PC-9 (cell line): ENCODE data around the gene RYR2. TPM values are rescaled to one million over a fixed set of nuclear protein-coding genes. Genes with fewer than 3 reads are reported as not detected.

Source experiments
- BruUV-seq: library from RNA; stranded (reverse); fragments of 400-500 nt; replicated peaks from 2 replicates; lab custom pipeline; 2021; lab: Mats Ljungman, UMichigan
- CTCF ChIA-PET: fragments of 300-600 bp; sonication (Branson Sonifier 250); formaldehyde crosslinking; loops from one replicate; lab custom pipeline; 2022; ENCODE audit warnings: antibody characterized with exemption; lab: Charles Lee
- POLR2A ChIA-PET: fragments of 300-600 bp; sonication (Branson Sonifier 250); formaldehyde crosslinking; loops from one replicate; lab custom pipeline; 2022; ENCODE audit warnings: antibody characterized with exemption; ENCODE audit not compliant: unreplicated experiment; lab: Charles Lee
- DNase-seq, 2 experiments: peaks; one replicate each; pipeline versions ENCODE4 v3.0.0 to v3.0.0-alpha.2; 2015 to 2022; ENCODE audit warnings: mixed read lengths in 1 of 2
- H2AFZ ChIP-seq: fragments of 200-600 bp; sonication (generic); 2 replicates; pipeline ENCODE4 v1.8.1; 2017; ENCODE audit warnings: antibody characterized with exemption
- H3F3A ChIP-seq: fragments of 200-600 bp; sonication (generic); 2 replicates; pipeline ENCODE4 v1.8.1; 2017; ENCODE audit warnings: antibody characterized with exemption, mild to moderate bottlenecking, low read depth; ENCODE audit not compliant: insufficient read depth
- H3K27ac ChIP-seq: fragments of 200-600 bp; sonication (generic); 2 replicates; pipeline ENCODE4 v1.6.1; 2016; ENCODE audit warnings: mixed run types
- H3K27me3 ChIP-seq: fragments of 200-600 bp; sonication (generic); 2 replicates; pipeline ENCODE4 v1.6.1; 2016; ENCODE audit warnings: low read depth, mixed run types; ENCODE audit not compliant: insufficient read depth
- H3K36me3 ChIP-seq: fragments of 200-600 bp; sonication (generic); 2 replicates; pipeline ENCODE4 v1.6.1; 2016; ENCODE audit warnings: low read depth, mixed run types
- H3K4me1 ChIP-seq: fragments of 200-600 bp; sonication (generic); replicated peaks from 2 replicates; pipeline ENCODE4 v1.6.1; 2016; ENCODE audit warnings: mixed run types; ENCODE audit not compliant: insufficient read depth
- H3K4me2 ChIP-seq: fragments of 200-600 bp; sonication (generic); 2 replicates; pipeline ENCODE4 v1.6.1; 2017; ENCODE audit warnings: mixed run types
- H3K4me3 ChIP-seq: fragments of 200-600 bp; sonication (generic); 2 replicates; pipeline ENCODE4 v1.6.1; 2016; ENCODE audit warnings: mixed run types
- H3K79me2 ChIP-seq: fragments of 200-600 bp; sonication (generic); 2 replicates; pipeline ENCODE4 v1.6.1; 2017; ENCODE audit warnings: low read depth, mixed run types
- H3K9me2 ChIP-seq: fragments of 200-600 bp; sonication (generic); 2 replicates; pipeline ENCODE4 v1.8.1; 2017; ENCODE audit warnings: mild to moderate bottlenecking; ENCODE audit not compliant: insufficient read depth
- H3K9me3 ChIP-seq: fragments of 200-600 bp; sonication (generic); 2 replicates; pipeline ENCODE4 v1.8.1; 2016; ENCODE audit warnings: low read depth; ENCODE audit not compliant: insufficient read depth
- H4K20me1 ChIP-seq: fragments of 200-600 bp; sonication (generic); 2 replicates; pipeline ENCODE4 v1.8.1; 2017; ENCODE audit not compliant: insufficient read depth
- EZH2 ChIP-seq: fragments of 200-600 bp; sonication (generic); IDR thresholded peaks from 2 replicates; pipeline ENCODE4 v1.8.0; 2017; ENCODE audit warnings: antibody characterized with exemption, low read depth
- intact Hi-C: fragments of 100-400 bp; cut with micrococcal nuclease; formaldehyde crosslinking; loops from one replicate; pipeline ENCODE4 v1.10.0; 2022; ENCODE audit not compliant: unreplicated experiment
- total RNA-seq: library from RNA; stranded (reverse); gene quantifications from 2 replicates; pipeline ENCODE4 v1.2.3, GENCODE V29; 2021
- TF ChIP-seq, protein P1 (sequence below): fragments of 200-600 bp; sonication (generic); conservative IDR thresholded peaks from 2 replicates; pipeline ENCODE4 v1.6.1; 2017; ENCODE audit warnings: mixed run types, antibody characterized with exemption, mild to moderate bottlenecking, moderate library complexity

Gene RYR2
- total RNA-seq, 1 experiment from 2014 or later = not detected

DNA sequence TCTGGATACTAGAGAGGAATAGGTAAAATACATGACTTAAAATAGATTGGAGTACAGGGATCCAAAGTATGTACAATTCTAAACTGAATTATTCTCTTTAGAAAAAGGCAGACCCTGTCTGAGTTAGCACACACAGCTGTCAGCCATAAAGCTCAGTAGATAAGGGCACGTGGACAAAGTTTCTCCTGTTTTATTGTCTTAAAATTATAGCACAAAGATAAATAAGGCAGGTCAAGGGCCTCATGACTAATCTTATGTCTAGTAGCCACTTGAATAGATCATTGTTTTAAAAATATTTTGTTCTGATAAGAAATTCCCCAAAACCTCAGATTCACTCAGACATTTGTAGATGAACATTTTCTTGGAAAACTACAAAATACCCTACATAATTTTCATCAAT lies 643.6 kb downstream of the RYR2 start:
- no peaks in the 10 kb centered on the region for H3K79me2 ChIP-seq
- ChIA-PET POLR2A (no interaction called here), CTCF (no interaction called here)
- H3K9me3 ChIP-seq = no peaks in the 10 kb centered on the region
- H4K20me1 ChIP-seq = no peaks in the 10 kb centered on the region
- H3K4me2 ChIP-seq = no peak overlapping the region
- DNase-seq = no peak
- no peak overlapping the region for H3K27ac ChIP-seq
- intact Hi-C loops = no loop called here
- no peaks in the 10 kb centered on the region for H3K27me3 ChIP-seq
- TF ChIP-seq EZH2 = no peak
- TF ChIP-seq, protein P1, sequence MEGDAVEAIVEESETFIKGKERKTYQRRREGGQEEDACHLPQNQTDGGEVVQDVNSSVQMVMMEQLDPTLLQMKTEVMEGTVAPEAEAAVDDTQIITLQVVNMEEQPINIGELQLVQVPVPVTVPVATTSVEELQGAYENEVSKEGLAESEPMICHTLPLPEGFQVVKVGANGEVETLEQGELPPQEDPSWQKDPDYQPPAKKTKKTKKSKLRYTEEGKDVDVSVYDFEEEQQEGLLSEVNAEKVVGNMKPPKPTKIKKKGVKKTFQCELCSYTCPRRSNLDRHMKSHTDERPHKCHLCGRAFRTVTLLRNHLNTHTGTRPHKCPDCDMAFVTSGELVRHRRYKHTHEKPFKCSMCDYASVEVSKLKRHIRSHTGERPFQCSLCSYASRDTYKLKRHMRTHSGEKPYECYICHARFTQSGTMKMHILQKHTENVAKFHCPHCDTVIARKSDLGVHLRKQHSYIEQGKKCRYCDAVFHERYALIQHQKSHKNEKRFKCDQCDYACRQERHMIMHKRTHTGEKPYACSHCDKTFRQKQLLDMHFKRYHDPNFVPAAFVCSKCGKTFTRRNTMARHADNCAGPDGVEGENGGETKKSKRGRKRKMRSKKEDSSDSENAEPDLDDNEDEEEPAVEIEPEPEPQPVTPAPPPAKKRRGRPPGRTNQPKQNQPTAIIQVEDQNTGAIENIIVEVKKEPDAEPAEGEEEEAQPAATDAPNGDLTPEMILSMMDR = no peak
- no peaks in the 10 kb centered on the region for H3F3A ChIP-seq
- H3K4me1 ChIP-seq = no peaks in the 10 kb centered on the region
- H3K9me2 ChIP-seq = no peaks in the 10 kb centered on the region
- BruUV-seq = no TSS peak
- no peaks in the 10 kb centered on the region for H3K36me3 ChIP-seq
- no peak overlapping the region for H2AFZ ChIP-seq
- no peak overlapping the region for H3K4me3 ChIP-seq

DNA sequence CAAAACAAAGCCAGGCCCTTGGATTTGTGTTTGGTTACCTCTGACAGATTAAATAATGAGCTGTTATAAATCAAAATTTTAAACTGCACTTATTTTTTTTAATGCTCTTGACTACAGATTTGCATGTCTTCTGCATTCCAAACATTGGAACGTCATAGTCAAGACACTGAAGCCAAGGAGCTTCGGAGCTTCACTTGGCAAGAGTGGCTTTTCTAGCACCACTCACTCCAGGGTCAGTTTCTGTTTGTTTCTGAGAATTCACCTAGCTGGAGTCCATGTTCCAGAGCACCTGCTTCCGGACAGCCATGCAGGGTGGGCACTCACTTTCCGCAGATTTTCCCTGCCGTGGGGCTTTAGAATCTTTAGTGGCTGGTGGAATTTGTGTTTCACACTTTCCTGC lies 645.8 kb downstream of the RYR2 start:
- no peak for DNase-seq
- Histone ChIP-seq H3K27ac (no peak overlapping the region), H3F3A (no peaks in the 10 kb centered on the region), H3K79me2 (no peaks in the 10 kb centered on the region), H3K9me2 (no peaks in the 10 kb centered on the region), H3K4me2 (no peak overlapping the region), H3K4me3 (no peak overlapping the region), H4K20me1 (no peaks in the 10 kb centered on the region), H2AFZ (no peak overlapping the region), H3K9me3 (no peaks in the 10 kb centered on the region), H3K27me3 (no peaks in the 10 kb centered on the region), H3K36me3 (no peaks in the 10 kb centered on the region), H3K4me1 (no peaks in the 10 kb centered on the region)
- intact Hi-C loops = no loop called here
- POLR2A ChIA-PET = no interaction called here
- BruUV-seq = no TSS peak
- TF ChIP-seq, protein P1 = no peak
- no peak for TF ChIP-seq EZH2
- CTCF ChIA-PET = no interaction called here

DNA sequence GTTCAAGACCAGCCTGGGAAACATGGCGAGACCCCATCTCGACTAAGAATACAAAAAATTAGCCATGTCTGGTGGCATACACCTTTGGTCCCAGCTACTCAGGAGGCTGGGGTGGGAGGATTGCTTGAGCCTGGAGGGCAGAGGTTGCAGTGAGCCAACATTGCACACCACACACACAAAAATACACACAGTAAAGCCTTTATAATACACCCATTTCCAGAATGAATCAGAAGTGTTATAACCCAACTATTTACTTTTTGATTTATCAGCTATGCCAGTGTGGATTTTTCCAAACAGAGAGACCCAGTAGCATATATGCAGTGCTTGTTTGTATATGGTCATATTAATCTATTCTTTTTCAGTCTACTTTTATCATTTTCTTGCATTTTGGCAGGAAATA lies 648.7 kb downstream of the RYR2 start:
- TF ChIP-seq, protein P1 = no peak
- no peak for TF ChIP-seq EZH2
- Histone ChIP-seq H3K79me2 (no peaks in the 10 kb centered on the region), H3K4me2 (no peak overlapping the region), H4K20me1 (no peaks in the 10 kb centered on the region), H3F3A (no peaks in the 10 kb centered on the region), H3K9me3 (no peaks in the 10 kb centered on the region), H3K4me3 (no peak overlapping the region), H2AFZ (no peak overlapping the region), H3K27me3 (no peaks in the 10 kb centered on the region), H3K27ac (no peak overlapping the region), H3K4me1 (no peaks in the 10 kb centered on the region), H3K36me3 (no peaks in the 10 kb centered on the region), H3K9me2 (no peaks in the 10 kb centered on the region)
- BruUV-seq = no TSS peak
- intact Hi-C loops = no loop called here
- ChIA-PET CTCF (no interaction called here), POLR2A (no interaction called here)
- no peak for DNase-seq
